SK-N-SH (cell line): ENCODE results near the gene ZDHHC14. TPM values are rescaled to one million over a fixed set of nuclear protein-coding genes. Genes with fewer than 3 reads are reported as not detected.

Source experiments
- CTCF ChIA-PET: fragments of 300-600, 350-600 bp; formaldehyde crosslinking; extraction: SDS; loops from one replicate; lab custom pipeline; 2021; lab: Yijun Ruan, JAX
- POLR2A ChIA-PET: fragments of 350-600 bp; sonication (Branson Sonifier 250); formaldehyde crosslinking; extraction: SDS; loops from one replicate; lab custom pipeline; 2020; ENCODE audit warnings: antibody characterized with exemption, inconsistent platforms; lab: Yijun Ruan, JAX
- DNase-seq: peaks from one replicate; pipeline ENCODE4 v3.0.0; 2012
- H2AFZ ChIP-seq: fragments of 200-600 bp; sonication (generic); 2 replicates; pipeline ENCODE4 v1.8.1; 2016; ENCODE audit warnings: antibody characterized with exemption, mild to moderate bottlenecking, low read depth
- H3F3A ChIP-seq: fragments of 200-600 bp; sonication (generic); replicated peaks from 2 replicates; pipeline ENCODE3; 2016; ENCODE audit warnings: antibody characterized with exemption, mild to moderate bottlenecking; ENCODE audit not compliant: insufficient read depth
- H3K27ac ChIP-seq, 2 experiments: fragments of 200-500 bp in 1 of 2; fragments of 200-600 bp in 1 of 2; sonication (Bioruptor generic) in 1 of 2; sonication (generic), shearing (Covaris generic) in 1 of 2; 2 replicates each; pipeline versions ENCODE4 v1.5.1 to v1.6.1; 2014 to 2016; ENCODE audit warnings: low read depth in 2 of 2, inconsistent platforms in 1 of 2, low read length in 1 of 2, mild to moderate bottlenecking in 1 of 2, mixed read lengths in 1 of 2
- H3K27me3 ChIP-seq: fragments of 200-600 bp; sonication (generic), shearing (Covaris generic); 2 replicates; pipeline ENCODE4 v1.6.1; 2016; ENCODE audit warnings: mixed run types; ENCODE audit not compliant: insufficient read depth
- H3K36me3 ChIP-seq, 2 experiments: fragments of 200-500 bp in 1 of 2; fragments of 200-600 bp in 1 of 2; sonication (Bioruptor generic) in 1 of 2; sonication (generic) in 1 of 2; replicated peaks in 1 of 2; 2 replicates each; pipeline versions ENCODE3 to v1.5.1; 2014 to 2016; ENCODE audit warnings: low read length in 1 of 2, mild to moderate bottlenecking in 1 of 2; ENCODE audit not compliant: insufficient read depth in 2 of 2, control insufficient read depth in 1 of 2
- H3K4me1 ChIP-seq, 2 experiments: fragments of 200-500 bp in 1 of 2; fragments of 200-600 bp in 1 of 2; sonication (Bioruptor generic) in 1 of 2; sonication (generic), shearing (Covaris generic) in 1 of 2; 2 replicates each; pipeline versions ENCODE4 v1.5.1 to v1.6.1; 2014 to 2016; ENCODE audit warnings: low read depth in 1 of 2, low read length in 1 of 2, mixed run types in 1 of 2; ENCODE audit not compliant: insufficient read depth in 2 of 2, control insufficient read depth in 1 of 2
- H3K4me2 ChIP-seq: fragments of 200-600 bp; sonication (generic), shearing (Covaris generic); 2 replicates; pipeline ENCODE4 v1.6.1; 2017; ENCODE audit warnings: mixed run types
- H3K4me3 ChIP-seq, 2 experiments: fragments of 200-500 bp in 1 of 2; fragments of 200-600 bp in 1 of 2; sonication (Bioruptor generic) in 1 of 2; sonication (generic), shearing (Covaris generic) in 1 of 2; 2 replicates each; pipeline versions ENCODE4 v1.5.1 to v1.8.1; 2014 to 2016; ENCODE audit warnings: low read depth in 2 of 2, inconsistent platforms in 1 of 2, low read length in 1 of 2, mild to moderate bottlenecking in 1 of 2, mixed read lengths in 1 of 2, moderate library complexity in 1 of 2
- H3K79me2 ChIP-seq: fragments of 200-600 bp; sonication (generic); 2 replicates; pipeline ENCODE4 v1.8.1; 2017; ENCODE audit warnings: mild to moderate bottlenecking; ENCODE audit not compliant: insufficient read depth
- H3K9ac ChIP-seq: fragments of 200-600 bp; sonication (generic); 2 replicates; pipeline ENCODE4 v1.6.1; 2017; ENCODE audit warnings: mixed run types
- H3K9me2 ChIP-seq: fragments of 200-600 bp; sonication (generic); 2 replicates; pipeline ENCODE4 v1.6.1; 2017; ENCODE audit warnings: mixed run types
- H3K9me3 ChIP-seq: fragments of 200-600 bp; sonication (generic); 2 replicates; pipeline ENCODE4 v1.6.1; 2017; ENCODE audit warnings: mixed run types, mild to moderate bottlenecking, moderate library complexity
- H4K20me1 ChIP-seq: fragments of 200-600 bp; sonication (generic); 2 replicates; pipeline ENCODE4 v1.6.1; 2017; ENCODE audit warnings: mild to moderate bottlenecking, mixed run types; ENCODE audit not compliant: insufficient read depth
- EZH2phosphoT487 ChIP-seq: fragments of 200-600 bp; sonication (generic); IDR thresholded peaks from 2 replicates; pipeline ENCODE4 v1.6.1; 2017; ENCODE audit warnings: low read depth, mixed run types, mild to moderate bottlenecking, antibody characterized with exemption, moderate library complexity, borderline replicate concordance
- FOSL2 ChIP-seq: IDR thresholded peaks from 2 replicates; pipeline ENCODE4 v1.4.0; 2012; ENCODE audit warnings: low read depth, mild to moderate bottlenecking, moderate library complexity, borderline replicate concordance
- GABPA ChIP-seq: IDR thresholded peaks from 2 replicates; pipeline ENCODE4 v1.4.0; 2012; ENCODE audit warnings: low read depth, mild to moderate bottlenecking
- GATA2 ChIP-seq: sonication (generic); formaldehyde crosslinking; IDR thresholded peaks from 2 replicates; pipeline ENCODE4 v1.5.0; 2020; ENCODE audit warnings: mild to moderate bottlenecking, missing genetic modification reagents
- JUND ChIP-seq: IDR thresholded peaks from 2 replicates; pipeline ENCODE4 v1.4.0; 2012
- NFIC ChIP-seq: IDR thresholded peaks from 2 replicates; pipeline ENCODE4 v1.4.0; 2012; ENCODE audit warnings: borderline replicate concordance
- NRF1 ChIP-seq: IDR thresholded peaks from 2 replicates; pipeline ENCODE4 v1.6.1; 2012; ENCODE audit warnings: low read depth, mild to moderate bottlenecking, low read length
- PBX3 ChIP-seq: IDR thresholded peaks from 2 replicates; pipeline ENCODE4; 2012
- RAD21 ChIP-seq: IDR thresholded peaks from 2 replicates; pipeline ENCODE4 v1.6.1; 2012; ENCODE audit warnings: mild to moderate bottlenecking, low read length
- SMC3 ChIP-seq: IDR thresholded peaks from 2 replicates; pipeline ENCODE4 v1.6.1; 2012; ENCODE audit warnings: low read depth, low read length, improper control_type of control experiment
- TAF1 ChIP-seq: IDR thresholded peaks from 2 replicates; pipeline ENCODE4 v1.6.1; 2012; ENCODE audit warnings: low read depth, mild to moderate bottlenecking, low read length, moderate library complexity, borderline replicate concordance
- TCF12 ChIP-seq: IDR thresholded peaks from 2 replicates; pipeline ENCODE4 v1.4.0; 2012
- TEAD4 ChIP-seq: IDR thresholded peaks from 2 replicates; pipeline ENCODE4 v1.4.0; 2012; ENCODE audit warnings: mild to moderate bottlenecking, borderline replicate concordance; ENCODE audit not compliant: insufficient read depth
- YY1 ChIP-seq: IDR thresholded peaks from 2 replicates; pipeline ENCODE4 v1.4.0; 2012; ENCODE audit warnings: low read depth, mild to moderate bottlenecking
- WGBS: methylation state at CpG from one replicate; pipeline ENCODE4 v1.1.6; 2017; ENCODE audit warnings: low lambda C conversion rate; 5-methylcytosine and 5-hydroxymethylcytosine counted together
- polyA plus RNA-seq, 3 experiments: library from polyadenylated mRNA; depleted of rRNA; stranded (reverse); fragments of >200 nt; gene quantifications; 2 replicates each; pipeline ENCODE4 v1.2.3, GENCODE V29; 2012
- TF ChIP-seq, protein P1 (sequence below): fragments of 150-350 bp; IDR thresholded peaks from 2 replicates; pipeline ENCODE4 v1.6.1; 2017; ENCODE audit warnings: antibody characterized with exemption, low read length, low read depth, borderline replicate concordance

ZDHHC14 gene
- polyA plus RNA-seq, 1 of the 3 experiments (the other 2 are of a cell fraction): 5.4 TPM

- Histone ChIP-seq H3K4me1 (peaks cover 0 to 3% of the 10 kb centered on the region in 2 experiments; a peak in 1 of 4 replicates), H3K4me3 (no peak overlapping the region), H3K27me3 (no peaks in the 10 kb centered on the region), H3K9ac (no peak overlapping the region), H4K20me1 (no peaks in the 10 kb centered on the region), H2AFZ (no peak overlapping the region), H3K79me2 (no peaks in the 10 kb centered on the region), H3K36me3 (no peaks in the 10 kb centered on the region), H3K9me3 (no peaks in the 10 kb centered on the region), H3K9me2 (no peaks in the 10 kb centered on the region), H3K4me2 (no peak overlapping the region), H3K27ac (no peak overlapping the region), H3F3A (no peaks in the 10 kb centered on the region)
- 93% methylated on average over 2 of the region's 7 CpGs for WGBS
- TF ChIP-seq NFIC (no peak), NRF1 (no peak), YY1 (no peak), TEAD4 (no peak), TAF1 (no peak)
- DNase-seq: no peak
- ChIA-PET POLR2A (no interaction called here), CTCF (no interaction called here)
Observed at GRCh38 chr6:157638779-157639178, 257.8 kb downstream of the ZDHHC14 start.

DNA sequence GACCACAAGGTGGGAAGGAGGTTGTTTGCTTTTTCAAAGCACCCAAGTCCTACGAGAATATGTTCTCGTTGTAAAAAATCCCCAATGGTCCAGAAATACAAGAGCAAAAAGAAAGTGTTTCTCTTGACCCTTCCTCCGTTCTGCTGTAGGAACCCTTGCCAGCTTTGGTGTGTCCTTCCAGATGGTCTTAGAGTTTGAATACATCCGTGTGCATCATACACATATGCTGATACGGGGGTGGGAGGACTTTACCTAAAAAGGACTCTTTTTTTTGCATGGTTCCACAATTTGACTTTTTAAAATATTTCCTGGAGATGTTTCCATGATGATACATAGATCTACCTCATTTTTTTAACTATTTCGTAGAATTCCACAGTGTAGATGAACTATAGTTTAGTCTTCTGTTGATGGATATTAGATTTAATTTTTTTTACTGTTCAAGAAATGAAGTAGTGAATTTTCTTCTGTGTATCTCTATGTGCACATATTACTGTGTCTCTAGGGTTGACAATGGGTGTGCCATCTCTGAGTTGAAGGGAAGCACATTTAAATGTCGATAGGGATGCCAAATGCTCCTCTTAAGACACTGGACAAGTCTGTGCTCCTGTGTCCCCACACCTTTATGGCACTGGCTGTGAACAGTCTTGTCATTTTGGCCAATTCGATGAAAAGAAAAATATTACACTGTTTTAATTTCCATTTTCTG lies 259.9 kb downstream of the ZDHHC14 start:
- Histone ChIP-seq H2AFZ (no peak overlapping the region), H3K4me3 (no peak overlapping the region), H3K9me2 (no peaks in the 10 kb centered on the region), H3K79me2 (no peaks in the 10 kb centered on the region), H3K27me3 (no peaks in the 10 kb centered on the region), H3K9me3 (no peaks in the 10 kb centered on the region), H3K36me3 (no peaks in the 10 kb centered on the region), H3K4me2 (no peak overlapping the region), H3K27ac (no peak overlapping the region), H3F3A (no peaks in the 10 kb centered on the region), H4K20me1 (no peaks in the 10 kb centered on the region), H3K4me1 (peaks cover 0 to 9% of the 10 kb centered on the region in 2 experiments; a peak in 1 of 4 replicates), H3K9ac (no peak overlapping the region)
- ChIA-PET POLR2A (no interaction called here), CTCF (no interaction called here)
- no peak for DNase-seq
- 90% methylated on average over 8 of the region's 8 CpGs for WGBS
- TF ChIP-seq GATA2: no peak
- TF ChIP-seq FOSL2: no peak
- no peak for TF ChIP-seq JUND
- TF ChIP-seq SMC3: no peak
- TF ChIP-seq, protein P1, sequence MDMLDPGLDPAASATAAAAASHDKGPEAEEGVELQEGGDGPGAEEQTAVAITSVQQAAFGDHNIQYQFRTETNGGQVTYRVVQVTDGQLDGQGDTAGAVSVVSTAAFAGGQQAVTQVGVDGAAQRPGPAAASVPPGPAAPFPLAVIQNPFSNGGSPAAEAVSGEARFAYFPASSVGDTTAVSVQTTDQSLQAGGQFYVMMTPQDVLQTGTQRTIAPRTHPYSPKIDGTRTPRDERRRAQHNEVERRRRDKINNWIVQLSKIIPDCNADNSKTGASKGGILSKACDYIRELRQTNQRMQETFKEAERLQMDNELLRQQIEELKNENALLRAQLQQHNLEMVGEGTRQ: no peak
- no peak for TF ChIP-seq GABPA
- TF ChIP-seq NFIC: no peak
- TF ChIP-seq RAD21: no peak
- TF ChIP-seq TCF12: no peak
- no peak for TF ChIP-seq EZH2phosphoT487
- no peak for TF ChIP-seq YY1
- TF ChIP-seq PBX3: no peak
